ENCODE data around the gene SH3GL3.
A peak's percentile ranks its signal among the peaks of the same experiment; 100 is the strongest.

Gene SH3GL3

DNA sequence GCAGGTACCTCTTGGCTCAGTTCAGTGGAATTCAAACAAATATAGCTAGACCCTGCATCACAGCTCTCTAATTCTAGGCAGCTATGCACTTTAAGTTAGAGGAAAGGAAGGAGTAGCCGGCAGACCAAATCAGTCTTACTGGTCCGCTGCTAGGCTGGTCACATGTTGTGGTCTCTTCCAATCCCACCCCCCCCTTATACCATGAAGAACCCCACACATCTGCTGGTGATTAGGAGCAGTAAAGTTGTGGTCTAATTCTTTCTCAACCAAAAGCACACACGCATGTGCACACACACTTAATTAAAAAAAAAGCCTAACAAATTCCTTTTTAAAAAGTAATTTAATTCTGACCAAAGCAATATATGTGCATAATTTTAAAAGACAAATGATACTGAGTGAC, 16.7 kb upstream of the SH3GL3 start:
- POLR2A ChIA-PET: no interaction called here
- CTCF ChIA-PET: interaction anchor here (1.2 to 11.2 kb wide), 5 partner anchors 8 to 605 kb away, joined by 3 to 323 read pairs (median 3); no protein-coding TSS in a partner anchor
- TF ChIP-seq ZNF624 (tag by site-specific recombination; IDR thresholded peaks at IDR 0.05) (no peak), GLIS2 (tag by site-specific recombination; IDR thresholded peaks at IDR 0.05) (no peak), ZFP3 (tag by site-specific recombination; IDR thresholded peaks at IDR 0.05; ENCODE audit: low read depth) (no peak), ZNF549 (tag by site-specific recombination; IDR thresholded peaks at IDR 0.05) (no peak), ZNF324 (tag by site-specific recombination; IDR thresholded peaks at IDR 0.05) (no peak), ZFP41 (tag by site-specific recombination; IDR thresholded peaks at IDR 0.05; ENCODE audit: borderline replicate concordance) (no peak), ZNF514 (tag by site-specific recombination; IDR thresholded peaks at IDR 0.05) (no peak), ZNF10 (tag by site-specific recombination; IDR thresholded peaks at IDR 0.05) (no peak)
- TF ChIP-seq, protein P1, sequence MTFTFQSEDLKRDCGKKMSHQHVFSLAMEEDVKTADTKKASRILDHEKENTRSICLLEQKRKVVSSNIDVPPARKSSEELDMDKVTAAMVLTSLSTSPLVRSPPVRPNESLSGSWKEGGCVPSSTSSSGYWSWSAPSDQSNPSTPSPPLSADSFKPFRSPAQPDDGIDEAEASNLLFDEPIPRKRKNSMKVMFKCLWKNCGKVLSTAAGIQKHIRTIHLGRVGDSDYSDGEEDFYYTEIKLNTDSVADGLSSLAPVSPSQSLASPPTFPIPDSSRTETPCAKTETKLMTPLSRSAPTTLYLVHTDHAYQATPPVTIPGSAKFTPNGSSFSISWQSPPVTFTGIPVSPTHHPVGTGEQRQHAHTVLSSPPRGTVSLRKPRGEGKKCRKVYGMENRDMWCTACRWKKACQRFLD (tag by site-specific recombination; IDR thresholded peaks at IDR 0.05): no peak
- Histone ChIP-seq H3K36me3 (ENCODE audit: control insufficient read depth in 2 of 2, insufficient read depth in 1 of 2, low read length in 2 of 2) (no peaks in the 10 kb centered on the region), H3K9me3 (ENCODE audit: control insufficient read depth, insufficient read depth, low read depth, low read length) (no peaks in the 10 kb centered on the region; the same call in 1 of the 2 replicates), H3K4me3 (ENCODE audit: low read depth, low read length) (no peak overlapping the region), H3K27ac (ENCODE audit: extremely low read depth, low read depth, low read length) (no peak overlapping the region), H3K4me1 (ENCODE audit: control insufficient read depth, insufficient read depth, low read length) (no peaks in the 10 kb centered on the region)

DNA sequence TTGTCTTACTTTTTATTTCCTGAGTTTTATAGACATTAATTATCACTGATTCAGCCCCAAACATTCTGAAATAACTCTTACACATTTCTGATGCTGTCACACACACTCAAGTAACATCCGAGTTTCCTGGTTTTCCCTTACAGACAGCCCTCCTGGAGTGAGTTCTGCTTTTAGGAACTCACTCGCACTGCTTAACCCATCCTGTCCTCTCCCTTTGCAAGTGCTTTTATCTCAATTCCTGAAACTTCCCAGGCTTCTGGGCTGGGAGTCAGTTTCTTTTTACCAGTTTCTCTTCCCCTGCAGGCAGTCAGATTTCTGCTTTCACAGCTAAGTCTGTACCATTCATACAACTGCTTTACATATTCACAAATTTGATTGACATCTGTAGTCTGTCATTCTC, 15.6 kb upstream of the SH3GL3 start:
- H3K27ac ChIP-seq (ENCODE audit: extremely low read depth, low read depth, low read length): no peak overlapping the region
- H3K4me3 ChIP-seq (ENCODE audit: low read depth, low read length): no peak overlapping the region
- no peaks in the 10 kb centered on the region for H3K36me3 ChIP-seq (ENCODE audit: control insufficient read depth in 2 of 2, insufficient read depth in 1 of 2, low read length in 2 of 2)
- no peak for TF ChIP-seq ZNF510 (tag by site-specific recombination; IDR thresholded peaks at IDR 0.05; ENCODE audit: insufficient replicate concordance)
- no peaks in the 10 kb centered on the region; the same call in 1 of the 2 replicates for H3K9me3 ChIP-seq (ENCODE audit: control insufficient read depth, insufficient read depth, low read depth, low read length)
- ChIA-PET POLR2A (no interaction called here), CTCF (interaction anchor here (1.2 to 11.2 kb wide), 2 partner anchors 185 to 362 kb away, joined by 3 to 323 read pairs; no protein-coding TSS in a partner anchor)
- no peaks in the 10 kb centered on the region for H3K4me1 ChIP-seq (ENCODE audit: control insufficient read depth, insufficient read depth, low read length)

DNA sequence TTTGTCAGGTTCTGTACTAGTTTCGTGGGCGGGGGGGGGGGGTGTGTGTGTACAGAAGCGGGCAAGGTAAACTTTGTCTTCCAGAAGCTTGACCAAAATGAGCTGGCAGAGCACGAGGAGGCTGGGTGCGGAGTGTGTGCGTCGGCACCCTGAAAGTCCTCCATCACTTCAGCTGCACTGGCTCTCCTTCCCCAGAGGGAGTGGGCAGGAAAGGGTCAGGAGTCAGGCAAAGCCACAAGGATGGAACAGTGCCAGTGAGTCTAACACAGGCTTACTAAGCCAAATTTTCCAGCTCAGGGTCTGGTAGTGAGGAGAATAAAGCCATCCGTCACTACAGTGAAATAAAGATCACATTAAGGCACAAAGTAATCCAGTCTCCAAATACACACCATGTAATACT, 11.9 kb upstream of the SH3GL3 start:
- Histone ChIP-seq H3K36me3 (ENCODE audit: control insufficient read depth in 2 of 2, insufficient read depth in 1 of 2, low read length in 2 of 2) (no peaks in the 10 kb centered on the region), H3K9me3 (ENCODE audit: control insufficient read depth, insufficient read depth, low read depth, low read length) (no peaks in the 10 kb centered on the region), H3K4me1 (ENCODE audit: control insufficient read depth, insufficient read depth, low read length) (no peaks in the 10 kb centered on the region), H3K27ac (ENCODE audit: extremely low read depth, low read depth, low read length) (no peak overlapping the region), H3K4me3 (ENCODE audit: low read depth, low read length) (no peak overlapping the region)
- CTCF ChIA-PET: interaction anchor here (0.6 to 11.2 kb wide), 15 partner anchors 10 to 1135 kb away, joined by 3 to 323 read pairs (median 5); partner anchors contain the start of gene SH3GL3
- TF ChIP-seq, protein P2, sequence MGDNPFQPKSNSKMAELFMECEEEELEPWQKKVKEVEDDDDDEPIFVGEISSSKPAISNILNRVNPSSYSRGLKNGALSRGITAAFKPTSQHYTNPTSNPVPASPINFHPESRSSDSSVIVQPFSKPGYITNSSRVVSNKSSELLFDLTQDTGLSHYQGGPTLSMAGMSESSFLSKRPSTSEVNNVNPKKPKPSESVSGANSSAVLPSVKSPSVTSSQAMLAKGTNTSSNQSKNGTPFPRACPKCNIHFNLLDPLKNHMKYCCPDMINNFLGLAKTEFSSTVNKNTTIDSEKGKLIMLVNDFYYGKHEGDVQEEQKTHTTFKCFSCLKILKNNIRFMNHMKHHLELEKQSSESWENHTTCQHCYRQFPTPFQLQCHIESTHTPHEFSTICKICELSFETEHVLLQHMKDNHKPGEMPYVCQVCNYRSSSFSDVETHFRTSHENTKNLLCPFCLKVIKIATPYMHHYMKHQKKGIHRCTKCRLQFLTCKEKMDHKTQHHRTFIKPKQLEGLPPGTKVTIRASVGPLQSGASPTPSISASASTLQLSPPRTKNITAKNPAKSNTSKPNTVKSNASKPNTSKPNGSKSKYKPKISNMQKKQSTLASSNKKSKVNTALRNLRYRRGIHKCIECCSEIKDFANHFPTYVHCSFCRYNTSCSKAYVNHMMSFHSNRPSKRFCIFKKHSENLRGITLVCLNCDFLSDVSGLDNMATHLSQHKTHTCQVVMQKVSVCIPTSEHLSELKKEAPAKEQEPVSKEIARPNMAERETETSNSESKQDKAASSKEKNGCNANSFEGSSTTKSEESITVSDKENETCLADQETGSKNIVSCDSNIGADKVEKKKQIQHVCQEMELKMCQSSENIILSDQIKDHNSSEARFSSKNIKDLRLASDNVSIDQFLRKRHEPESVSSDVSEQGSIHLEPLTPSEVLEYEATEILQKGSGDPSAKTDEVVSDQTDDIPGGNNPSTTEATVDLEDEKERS (tag by site-specific recombination; IDR thresholded peaks at IDR 0.05): no peak
- TF ChIP-seq ZFP37 (tag by site-specific recombination; IDR thresholded peaks at IDR 0.05): no peak
- peak; percentile 32; the same call in 1 of the 2 replicates for TF ChIP-seq ZFHX2 (tag by site-specific recombination; conservative IDR thresholded peaks at IDR 0.05)
- POLR2A ChIA-PET: interaction anchor here (0.7 kb wide), 1 partner anchor 661 kb away, joined by 4 read pairs; no protein-coding TSS in a partner anchor

DNA sequence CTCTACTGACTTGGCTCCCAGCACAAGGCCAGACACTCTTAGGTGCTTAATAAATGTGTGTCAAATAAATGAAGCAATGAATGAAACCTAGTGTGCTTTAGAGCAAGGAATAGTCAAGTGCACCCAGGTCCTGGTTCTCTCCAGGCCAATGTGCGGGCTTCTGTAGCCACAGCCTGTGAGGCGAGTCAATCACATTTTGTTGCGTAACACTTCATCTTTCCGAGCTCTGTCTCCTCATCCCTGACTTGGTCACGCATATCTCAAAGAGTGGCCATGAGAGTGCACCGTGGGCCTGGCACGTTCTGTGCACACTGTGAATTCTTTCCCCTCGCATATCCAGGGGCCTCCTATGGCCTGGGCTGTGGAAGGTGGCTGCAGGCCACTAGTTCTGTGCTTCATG, 11.4 kb upstream of the SH3GL3 start:
- H3K4me3 ChIP-seq (ENCODE audit: low read depth, low read length): no peak overlapping the region
- ChIA-PET CTCF (interaction anchor here (0.6 to 11.2 kb wide), 22 partner anchors 9 to 1135 kb away, joined by 3 to 323 read pairs (median 5); partner anchors contain the start of gene SH3GL3), POLR2A (interaction anchor here (0.7 kb wide), 1 partner anchor 661 kb away, joined by 4 read pairs; no protein-coding TSS in a partner anchor)
- H3K9me3 ChIP-seq (ENCODE audit: control insufficient read depth, insufficient read depth, low read depth, low read length): no peaks in the 10 kb centered on the region
- no peaks in the 10 kb centered on the region for H3K36me3 ChIP-seq (ENCODE audit: control insufficient read depth in 2 of 2, insufficient read depth in 1 of 2, low read length in 2 of 2)
- no peak overlapping the region for H3K27ac ChIP-seq (ENCODE audit: extremely low read depth, low read depth, low read length)
- H3K4me1 ChIP-seq (ENCODE audit: control insufficient read depth, insufficient read depth, low read length): no peaks in the 10 kb centered on the region
- TF ChIP-seq SP7 (tag by site-specific recombination; IDR thresholded peaks at IDR 0.05) (no peak), ZNF670 (tag by site-specific recombination; IDR thresholded peaks at IDR 0.05; ENCODE audit: low read depth) (no peak), ZNF23 (tag by site-specific recombination; IDR thresholded peaks at IDR 0.05; ENCODE audit: borderline replicate concordance) (no peak), KLF10 (tag by site-specific recombination; IDR thresholded peaks at IDR 0.05) (no peak), GLI2 (tag by site-specific recombination; IDR thresholded peaks at IDR 0.05; ENCODE audit: borderline replicate concordance, low read depth) (no peak), PRDM1 (tag by site-specific recombination; IDR thresholded peaks at IDR 0.05) (no peak), ZNF549 (tag by site-specific recombination; IDR thresholded peaks at IDR 0.05) (no peak), ZNF350 (tag by site-specific recombination; IDR thresholded peaks at IDR 0.05) (no peak), ZNF292 (tag by site-specific recombination; IDR thresholded peaks at IDR 0.05; ENCODE audit: borderline replicate concordance, low read depth) (no peak), ZEB2 (tag by site-specific recombination; IDR thresholded peaks at IDR 0.05) (no peak), ZNF558 (tag by site-specific recombination; IDR thresholded peaks at IDR 0.05) (no peak)
- TF ChIP-seq, protein P3, sequence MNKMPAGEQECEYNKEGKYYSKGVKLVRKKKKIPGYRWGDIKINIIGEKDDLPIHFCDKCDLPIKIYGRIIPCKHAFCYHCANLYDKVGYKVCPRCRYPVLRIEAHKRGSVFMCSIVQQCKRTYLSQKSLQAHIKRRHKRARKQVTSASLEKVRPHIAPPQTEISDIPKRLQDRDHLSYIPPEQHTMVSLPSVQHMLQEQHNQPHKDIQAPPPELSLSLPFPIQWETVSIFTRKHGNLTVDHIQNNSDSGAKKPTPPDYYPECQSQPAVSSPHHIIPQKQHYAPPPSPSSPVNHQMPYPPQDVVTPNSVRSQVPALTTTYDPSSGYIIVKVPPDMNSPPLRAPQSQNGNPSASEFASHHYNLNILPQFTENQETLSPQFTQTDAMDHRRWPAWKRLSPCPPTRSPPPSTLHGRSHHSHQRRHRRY (tag by site-specific recombination; IDR thresholded peaks at IDR 0.05): no peak
